ENCODE results near the gene TNRC18.
"Not testable (repeated sequence)": the region's sequence is repeated elsewhere in the genome, so short reads cannot be mapped to it uniquely, and the experiment has no call there.

DNA sequence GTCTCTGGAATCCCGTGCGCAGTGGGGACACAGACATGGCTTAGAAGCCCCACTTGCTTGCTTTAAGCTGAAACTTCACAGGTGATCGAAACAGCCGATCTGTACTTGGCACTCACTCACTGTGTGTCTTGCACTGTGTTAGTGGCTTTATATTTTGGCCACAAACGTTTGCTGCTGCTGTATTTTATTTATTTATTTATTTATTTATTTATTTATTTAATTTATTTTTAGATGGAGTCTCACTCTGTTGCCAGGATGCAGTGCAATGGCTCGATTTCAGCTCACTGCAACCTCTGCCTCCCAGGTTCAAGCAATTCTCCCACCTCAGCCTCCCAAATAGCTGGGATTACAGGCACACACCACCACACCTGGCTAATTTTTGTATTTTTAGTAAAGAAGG lies 63.6 kb downstream of the TNRC18 start:
- TF ChIP-seq, protein P1, sequence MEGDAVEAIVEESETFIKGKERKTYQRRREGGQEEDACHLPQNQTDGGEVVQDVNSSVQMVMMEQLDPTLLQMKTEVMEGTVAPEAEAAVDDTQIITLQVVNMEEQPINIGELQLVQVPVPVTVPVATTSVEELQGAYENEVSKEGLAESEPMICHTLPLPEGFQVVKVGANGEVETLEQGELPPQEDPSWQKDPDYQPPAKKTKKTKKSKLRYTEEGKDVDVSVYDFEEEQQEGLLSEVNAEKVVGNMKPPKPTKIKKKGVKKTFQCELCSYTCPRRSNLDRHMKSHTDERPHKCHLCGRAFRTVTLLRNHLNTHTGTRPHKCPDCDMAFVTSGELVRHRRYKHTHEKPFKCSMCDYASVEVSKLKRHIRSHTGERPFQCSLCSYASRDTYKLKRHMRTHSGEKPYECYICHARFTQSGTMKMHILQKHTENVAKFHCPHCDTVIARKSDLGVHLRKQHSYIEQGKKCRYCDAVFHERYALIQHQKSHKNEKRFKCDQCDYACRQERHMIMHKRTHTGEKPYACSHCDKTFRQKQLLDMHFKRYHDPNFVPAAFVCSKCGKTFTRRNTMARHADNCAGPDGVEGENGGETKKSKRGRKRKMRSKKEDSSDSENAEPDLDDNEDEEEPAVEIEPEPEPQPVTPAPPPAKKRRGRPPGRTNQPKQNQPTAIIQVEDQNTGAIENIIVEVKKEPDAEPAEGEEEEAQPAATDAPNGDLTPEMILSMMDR (IDR thresholded peaks at IDR 0.05) = not testable (repeated sequence)
- TF ChIP-seq, protein P2, sequence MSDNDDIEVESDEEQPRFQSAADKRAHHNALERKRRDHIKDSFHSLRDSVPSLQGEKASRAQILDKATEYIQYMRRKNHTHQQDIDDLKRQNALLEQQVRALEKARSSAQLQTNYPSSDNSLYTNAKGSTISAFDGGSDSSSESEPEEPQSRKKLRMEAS (IDR thresholded peaks at IDR 0.05; ENCODE audit: low read depth) = not testable (repeated sequence)
- not testable (repeated sequence) for TF ChIP-seq JUND (IDR thresholded peaks at IDR 0.05); RFX5 (IDR thresholded peaks at IDR 0.05; ENCODE audit: low read length)

All from SK-N-SH (cell line).